HG02943 (cell line): Measurements from ENCODE around the gene SUGP1.

Experiments used
- ATAC-seq: cut with Tn5 transposase; IDR thresholded peaks from one replicate; pipeline ENCODE4 v1.9.1; 2021; ENCODE audit warnings: mild to moderate bottlenecking, low read depth, moderate library complexity; ENCODE audit not compliant: unreplicated experiment

The SUGP1 gene

DNA sequence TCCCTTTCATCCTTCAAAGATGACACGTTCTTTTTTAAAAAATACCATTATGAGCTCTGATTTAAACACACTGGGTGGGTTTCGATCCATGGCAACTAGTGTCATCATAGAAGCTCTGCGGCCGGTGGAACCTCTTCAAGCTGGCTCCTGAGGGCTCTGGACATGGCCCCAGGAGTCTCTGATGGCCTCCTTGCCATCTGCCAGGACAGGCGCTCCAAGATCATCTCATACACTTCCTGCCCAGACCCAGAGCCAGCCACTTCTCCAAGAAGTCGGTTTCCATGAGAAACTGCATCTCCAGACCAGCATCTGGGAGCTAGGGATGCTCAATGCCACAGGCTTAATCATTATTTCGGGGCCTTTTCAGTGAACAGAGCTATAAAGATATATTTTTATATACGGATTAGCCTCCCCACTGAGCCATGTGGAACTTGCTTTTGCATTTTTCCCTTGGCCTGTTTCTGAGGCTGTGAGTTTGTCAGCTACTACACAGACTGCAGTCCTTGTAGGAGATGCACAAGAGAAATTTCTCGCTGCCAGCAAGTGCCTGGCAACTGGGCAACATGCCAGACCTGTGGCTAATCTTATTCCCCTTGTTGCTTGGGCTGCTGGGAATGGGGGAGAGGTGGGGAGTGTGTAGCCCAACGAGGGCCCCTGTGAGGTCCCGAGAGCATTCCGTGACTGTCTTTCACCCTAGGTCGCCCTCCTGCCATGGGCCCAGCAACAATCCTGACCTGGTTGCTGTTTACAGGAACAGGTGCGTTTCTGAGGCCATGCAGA, 15.9 kb downstream of the SUGP1 start:
- ATAC-seq, result no peak

GRCh38 chr19:19303411-19303810, 16.9 kb downstream of the SUGP1 start:
- no peak for ATAC-seq

DNA sequence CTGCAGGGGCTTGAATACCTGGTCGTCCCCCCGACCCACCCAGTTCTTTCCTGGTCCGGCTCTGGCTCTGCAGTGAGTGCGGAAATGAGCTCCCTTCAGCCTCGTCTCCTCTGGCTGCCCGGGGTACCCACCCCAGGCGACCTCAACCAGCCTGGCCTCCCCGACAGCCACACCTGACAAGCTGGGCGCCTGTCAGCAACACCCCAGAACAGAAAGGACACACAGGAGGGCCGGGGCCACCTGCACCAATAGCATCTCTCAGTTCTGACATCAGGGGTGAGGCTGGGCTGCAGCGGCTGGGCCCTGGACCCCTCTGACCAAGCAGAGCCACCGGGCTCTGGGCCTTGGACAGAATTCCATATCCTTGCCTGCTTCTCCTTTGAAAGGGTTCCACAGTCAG, 19.7 kb downstream of the SUGP1 start:
- ATAC-seq, result no peak

- ATAC-seq, result no peak
These were observed 22.6 kb downstream of the SUGP1 start for GRCh38 chr19:19297759-19298158.

DNA sequence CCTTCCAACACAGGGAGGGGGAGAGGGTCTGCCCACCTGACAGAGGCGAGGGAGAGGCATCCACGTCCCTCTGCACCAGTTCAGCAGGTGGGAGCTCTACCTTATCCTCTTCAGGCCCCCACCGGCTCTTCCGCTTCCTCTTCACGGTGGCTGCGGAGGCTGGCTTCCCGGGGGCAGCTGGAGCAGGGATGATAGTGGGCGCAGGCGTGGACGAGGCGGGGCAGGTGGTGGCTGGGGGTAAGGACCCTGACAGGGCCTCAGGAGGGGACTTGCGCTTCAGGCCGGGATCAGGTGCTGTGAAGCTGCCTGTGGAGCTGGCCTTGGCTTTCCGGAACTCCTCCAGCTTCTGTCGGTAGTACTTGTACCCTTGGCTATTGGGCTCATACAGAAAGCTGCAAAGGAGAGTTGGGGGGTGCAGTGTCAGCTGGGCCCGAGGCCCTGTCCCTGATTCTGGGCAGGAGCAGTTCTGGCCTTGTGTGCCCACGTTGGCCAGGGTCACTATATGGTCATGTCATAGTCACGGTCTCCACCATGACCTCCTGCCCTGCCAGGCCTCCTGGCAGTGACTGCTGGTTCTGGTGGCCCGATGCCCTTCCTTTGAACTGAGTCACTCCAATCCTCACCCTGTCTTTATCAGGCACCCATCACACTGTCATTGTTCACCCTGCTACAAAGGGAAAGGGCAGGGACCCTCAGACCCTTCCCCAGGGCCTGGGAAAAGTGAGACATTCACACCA, 23.2 kb downstream of the SUGP1 start:
- no peak for ATAC-seq

DNA sequence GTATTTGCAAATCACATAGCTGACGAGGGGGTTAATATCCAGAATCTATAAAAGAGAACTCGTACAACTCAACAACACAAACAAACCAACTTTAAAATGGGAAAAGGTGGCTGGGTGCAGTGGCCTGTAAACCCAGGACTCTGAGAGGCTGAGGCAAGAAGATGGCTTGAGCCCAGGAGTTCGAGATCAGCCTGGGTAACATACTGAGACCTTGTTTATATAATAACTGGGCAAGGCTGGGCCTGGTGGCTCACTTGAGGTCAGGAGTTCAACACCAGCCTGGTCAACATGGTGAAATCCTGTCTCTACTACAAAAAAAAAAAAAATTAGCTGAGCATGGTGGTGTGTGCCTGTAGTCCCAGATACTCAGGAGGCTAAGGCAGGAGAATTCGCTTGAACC, 25.4 kb downstream of the SUGP1 start:
- ATAC-seq, result no peak

DNA sequence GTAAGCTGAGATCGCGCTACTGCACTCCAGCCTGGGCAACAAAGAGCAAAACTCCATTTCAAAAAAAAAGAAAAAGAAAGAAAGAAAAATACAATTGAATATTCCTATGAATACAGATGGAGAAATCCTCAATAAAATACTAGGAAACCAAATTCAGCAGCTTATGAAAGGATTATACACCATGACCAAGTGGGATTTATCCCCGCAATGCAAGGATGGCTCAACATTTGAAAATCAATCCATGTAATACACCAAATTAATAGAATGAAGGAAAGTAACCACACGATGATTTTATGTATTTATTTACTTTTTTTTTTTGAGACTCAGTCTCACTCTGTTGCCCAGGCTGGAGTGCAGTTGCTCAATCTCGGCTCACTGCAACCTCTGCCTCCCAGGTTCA, 27.7 kb downstream of the SUGP1 start:
- ATAC-seq, result no peak

- ATAC-seq, result no peak
These were observed 34.6 kb downstream of the SUGP1 start for GRCh38 chr19:19285686-19286085.

- ATAC-seq, result no peak
These were observed 39.7 kb downstream of the SUGP1 start for GRCh38 chr19:19280561-19280960.

DNA sequence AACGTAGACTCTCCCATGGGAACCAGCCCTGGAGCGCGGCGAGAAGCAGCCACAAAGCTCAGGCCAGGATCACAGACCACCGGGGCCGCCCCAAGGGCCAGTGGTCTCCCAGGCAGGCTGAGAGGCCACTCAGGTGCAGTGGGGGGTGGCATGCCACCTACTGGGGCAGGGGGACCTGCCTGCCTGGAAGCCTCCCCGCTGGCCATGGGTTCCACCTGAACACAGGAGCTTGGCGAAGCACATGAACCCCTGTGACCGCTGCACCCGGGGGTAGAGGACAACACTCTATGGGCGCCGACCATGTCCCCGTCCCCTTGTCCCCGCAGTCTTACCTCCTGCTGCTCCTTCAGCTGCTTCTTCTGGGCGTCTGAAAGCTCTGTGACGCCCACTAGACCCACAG, 40.5 kb downstream of the SUGP1 start:
- ATAC-seq, result no peak

GRCh38 chr19:19279062-19279612, 41.2 kb downstream of the SUGP1 start:
- ATAC-seq, result no peak

GRCh38 chr19:19278315-19278714, 42.0 kb downstream of the SUGP1 start:
- ATAC-seq, result no peak

DNA sequence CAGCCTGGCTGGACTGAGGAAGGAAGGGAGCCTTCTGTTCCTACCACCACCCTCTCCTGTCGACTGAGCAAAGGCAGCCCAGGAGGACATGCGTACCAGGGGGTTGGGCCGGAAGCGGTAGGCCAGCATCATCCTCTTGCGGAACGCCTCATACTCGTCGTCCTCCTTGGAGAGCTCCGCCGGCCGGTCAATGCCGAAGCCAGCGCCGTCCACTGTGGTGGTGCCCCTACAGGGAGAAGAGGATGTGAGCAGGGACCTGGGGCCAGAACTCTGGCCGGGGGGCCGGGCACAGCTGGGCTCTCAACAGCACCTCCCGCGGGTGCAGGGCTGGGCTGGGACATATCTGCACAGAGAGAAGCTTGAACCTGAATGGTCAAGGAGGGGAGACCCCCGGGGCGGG, 43.5 kb downstream of the SUGP1 start:
- no peak for ATAC-seq

DNA sequence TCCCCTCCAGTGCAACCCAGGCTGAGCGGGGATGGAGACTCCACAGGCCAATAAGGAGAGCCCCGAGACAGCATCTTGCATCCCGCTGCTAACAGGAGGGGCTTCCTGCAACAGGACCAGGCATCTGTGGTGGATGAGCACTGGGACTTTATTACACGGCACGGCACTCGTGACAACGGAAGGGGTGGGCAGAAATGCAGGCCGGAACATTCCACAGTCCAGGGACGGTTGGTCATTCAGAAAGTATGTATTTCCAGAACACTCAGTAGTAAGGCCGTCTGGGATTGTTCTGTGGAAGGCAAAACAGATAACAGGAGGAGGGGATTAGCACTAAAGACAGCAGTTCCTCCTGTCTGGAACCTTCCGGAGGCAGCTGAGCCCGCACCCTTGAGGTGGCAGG, 43.9 kb downstream of the SUGP1 start:
- ATAC-seq, result no peak

- no peak for ATAC-seq
These were observed 45.4 kb downstream of the SUGP1 start for GRCh38 chr19:19274716-19275565.

- ATAC-seq, result no peak
These were observed 46.2 kb downstream of the SUGP1 start for GRCh38 chr19:19274146-19274545.

GRCh38 chr19:19271828-19272599, 48.3 kb downstream of the SUGP1 start:
- no peak for ATAC-seq

- ATAC-seq, result no peak
These were observed 49.3 kb downstream of the SUGP1 start for GRCh38 chr19:19270749-19271571.

DNA sequence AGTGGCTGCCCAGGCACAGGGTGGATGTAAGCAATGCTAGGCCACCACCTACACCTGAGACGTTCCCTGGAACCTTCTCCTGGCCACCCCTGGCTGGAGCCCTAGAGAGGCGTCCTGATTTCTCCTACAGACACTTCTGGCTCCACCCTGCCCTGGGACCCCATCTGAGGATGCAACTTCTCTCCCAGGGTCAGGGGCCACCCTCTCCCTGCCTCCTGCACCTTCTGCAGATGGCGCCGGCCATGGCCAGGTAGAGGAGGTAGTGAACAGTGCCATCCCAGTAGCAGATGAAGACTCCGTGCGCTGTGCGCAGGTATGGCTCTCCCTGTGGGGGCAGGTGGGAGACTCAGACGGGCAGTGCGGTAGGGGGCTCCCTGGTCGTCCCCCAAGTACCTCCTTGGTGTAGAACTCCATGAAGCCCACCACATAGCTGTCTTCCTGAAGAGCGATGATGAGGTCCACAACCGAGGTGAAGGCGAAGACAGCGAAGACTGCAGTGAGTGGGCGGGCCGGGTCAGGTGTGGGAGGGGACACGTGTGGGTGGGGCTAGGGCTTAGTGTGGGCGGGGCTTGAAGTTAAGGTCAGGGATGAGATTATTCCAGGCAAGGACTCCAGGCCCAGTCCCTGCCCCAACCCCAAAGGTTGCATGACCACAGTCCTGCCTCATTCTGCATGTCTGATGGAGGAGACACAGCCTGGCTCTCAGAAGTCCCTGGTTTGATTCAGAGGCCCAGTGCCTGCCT, 50.2 kb downstream of the SUGP1 start:
- no peak for ATAC-seq
